ENCODE results near the gene CPNE5.

- TF ChIP-seq POLR2A (IDR thresholded peaks at IDR 0.05) (no peak), CTCF (IDR thresholded peaks at IDR 0.05) (no peak)
These were observed 55.5 kb downstream of the CPNE5 start for GRCh38 chr6:36783603-36784375.

Data from adrenal gland (tissue), 5 donors.